HepG2 (cell line): ENCODE results near the gene RBM27. TPM values are rescaled to one million over a fixed set of nuclear protein-coding genes. Genes with fewer than 3 reads are reported as not detected.

Experiments
- EZH2 ChIP-seq: conservative IDR thresholded peaks from 2 replicates; pipeline ENCODE4 v1.6.1; 2012; ENCODE audit warnings: mild to moderate bottlenecking, low read depth, low read length, moderate library complexity
- HOXA5 ChIP-seq: sonication (generic); formaldehyde crosslinking; IDR thresholded peaks from 2 replicates; pipeline ENCODE4 v1.4.0; 2020; ENCODE audit warnings: missing genetic modification reagents
- KLF9 ChIP-seq: IDR thresholded peaks from 2 replicates; pipeline ENCODE4 v1.6.1; 2016; ENCODE audit warnings: low read depth
- MED8 ChIP-seq: sonication (generic); formaldehyde crosslinking; IDR thresholded peaks from 2 replicates; pipeline ENCODE4 v1.8.1; 2023; ENCODE audit warnings: mild to moderate bottlenecking, missing genetic modification reagents; ENCODE audit not compliant: insufficient replicate concordance
- MXD4 ChIP-seq: IDR thresholded peaks from 2 replicates; pipeline ENCODE4 v1.6.1; 2016; ENCODE audit warnings: mild to moderate bottlenecking, missing biosample characterization, missing genetic modification reagents
- NCOA5 ChIP-seq: sonication (generic); formaldehyde crosslinking; IDR thresholded peaks from 2 replicates; pipeline ENCODE4 v1.4.0; 2020; ENCODE audit warnings: missing genetic modification reagents
- RCOR2 ChIP-seq: IDR thresholded peaks from 2 replicates; pipeline ENCODE4 v1.6.1; 2016; ENCODE audit warnings: missing biosample characterization, missing genetic modification reagents
- RXRB ChIP-seq: IDR thresholded peaks from 2 replicates; pipeline ENCODE4 v1.6.1; 2016; ENCODE audit warnings: borderline replicate concordance, missing genetic modification reagents, missing compliant biosample characterization
- SMYD3 ChIP-seq: sonication (generic); formaldehyde crosslinking; IDR thresholded peaks from 2 replicates; pipeline ENCODE4 v1.8.1; 2023; ENCODE audit warnings: mild to moderate bottlenecking, missing genetic modification reagents
- SNAI1 ChIP-seq: sonication (generic); formaldehyde crosslinking; IDR thresholded peaks from 2 replicates; pipeline ENCODE4 v1.5.0; 2020; ENCODE audit warnings: mild to moderate bottlenecking, missing genetic modification reagents, borderline replicate concordance
- STAT5B ChIP-seq: sonication (generic); formaldehyde crosslinking; IDR thresholded peaks from 2 replicates; pipeline ENCODE4 v1.4.0; 2020; ENCODE audit warnings: missing genetic modification reagents
- TOE1 ChIP-seq: sonication (generic); formaldehyde crosslinking; IDR thresholded peaks from 2 replicates; pipeline ENCODE4 v1.4.0; 2020; ENCODE audit warnings: mild to moderate bottlenecking, missing genetic modification reagents
- ZBTB7A ChIP-seq: sonication (generic); formaldehyde crosslinking; IDR thresholded peaks from 2 replicates; pipeline ENCODE4 v1.8.0; 2022; ENCODE audit warnings: mild to moderate bottlenecking, missing genetic modification reagents
- ZFX ChIP-seq: sonication (generic); formaldehyde crosslinking; IDR thresholded peaks from 2 replicates; pipeline ENCODE4 v1.4.0; 2020; ENCODE audit warnings: mild to moderate bottlenecking, low read depth, missing genetic modification reagents, moderate library complexity
- ZNF326 ChIP-seq: sonication (generic); formaldehyde crosslinking; IDR thresholded peaks from 2 replicates; pipeline ENCODE4 v1.4.0; 2020; ENCODE audit warnings: missing genetic modification reagents, borderline replicate concordance
- ZNF569 ChIP-seq: sonication (generic); formaldehyde crosslinking; IDR thresholded peaks from 2 replicates; pipeline ENCODE4 v1.5.0; 2020; ENCODE audit warnings: mild to moderate bottlenecking, missing genetic modification reagents, moderate library complexity, borderline replicate concordance
- ZNF644 ChIP-seq: IDR thresholded peaks from 2 replicates; pipeline ENCODE4 v1.6.1; 2016; ENCODE audit warnings: low read depth
- ZNF772 ChIP-seq: sonication (generic); formaldehyde crosslinking; IDR thresholded peaks from 2 replicates; pipeline ENCODE4 v1.5.0; 2020; ENCODE audit warnings: mild to moderate bottlenecking, missing genetic modification reagents
- ZNF776 ChIP-seq: sonication (generic); formaldehyde crosslinking; IDR thresholded peaks from 2 replicates; pipeline ENCODE4 v1.4.0; 2020; ENCODE audit warnings: mild to moderate bottlenecking, missing genetic modification reagents
- ZSCAN22 ChIP-seq: sonication (generic); formaldehyde crosslinking; IDR thresholded peaks from 2 replicates; pipeline ENCODE4 v1.4.0; 2020; ENCODE audit warnings: mild to moderate bottlenecking, missing genetic modification reagents
- ZSCAN29 ChIP-seq: sonication (generic); formaldehyde crosslinking; conservative IDR thresholded peaks from 2 replicates; pipeline ENCODE4 v1.4.0; 2020; ENCODE audit warnings: mild to moderate bottlenecking, missing genetic modification reagents
- ZSCAN31 ChIP-seq: sonication (generic); formaldehyde crosslinking; IDR thresholded peaks from 2 replicates; pipeline ENCODE4 v1.5.0; 2020; ENCODE audit warnings: low read depth, mild to moderate bottlenecking, missing genetic modification reagents
- polyA plus RNA-seq, 8 experiments: library from polyadenylated mRNA; depleted of rRNA in 3 of 8; stranded (reverse) in 7 of 8; unstranded in 1 of 8; fragments of >200 nt; fragmentation: Illumina TruSeq in 4 of 8; extraction: Trizol in 4 of 8; gene quantifications; 2 replicates each; pipeline versions ENCODE4 v1.2.1 to v1.2.3, GENCODE V29; 2011 to 2016; ENCODE audit warnings: low read depth in 4 of 8, missing spikeins in 1 of 8, mixed read lengths in 1 of 8; ENCODE audit not compliant: insufficient read depth in 1 of 8
- total RNA-seq, 5 experiments: library from RNA; depleted of rRNA; stranded (reverse); fragments of >200 nt; fragmentation: Illumina TruSeq; extraction: Trizol; gene quantifications; 2 replicates each; pipeline ENCODE4 v1.2.3, GENCODE V29; 2016; ENCODE audit warnings: low read depth in 1 of 5
- TF ChIP-seq, protein P1 (sequence below): sonication (generic); formaldehyde crosslinking; IDR thresholded peaks from 2 replicates; pipeline ENCODE4 v1.4.0; 2020; ENCODE audit warnings: missing genetic modification reagents
- TF ChIP-seq, protein P2 (sequence below): sonication (generic); formaldehyde crosslinking; IDR thresholded peaks from 2 replicates; pipeline ENCODE4 v1.4.0; 2020; ENCODE audit warnings: mild to moderate bottlenecking, missing genetic modification reagents
- TF ChIP-seq, protein P3 (sequence below): IDR thresholded peaks from 2 replicates; pipeline ENCODE4 v1.6.1; 2012; ENCODE audit warnings: low read length, improper control_type of control experiment

RBM27 gene
- total and polyA plus RNA-seq, 2 of the 13 experiments (the other 11 are each of a cell fraction or from before 2014, with no cell fraction given) = 12.9 to 23.4 TPM

DNA sequence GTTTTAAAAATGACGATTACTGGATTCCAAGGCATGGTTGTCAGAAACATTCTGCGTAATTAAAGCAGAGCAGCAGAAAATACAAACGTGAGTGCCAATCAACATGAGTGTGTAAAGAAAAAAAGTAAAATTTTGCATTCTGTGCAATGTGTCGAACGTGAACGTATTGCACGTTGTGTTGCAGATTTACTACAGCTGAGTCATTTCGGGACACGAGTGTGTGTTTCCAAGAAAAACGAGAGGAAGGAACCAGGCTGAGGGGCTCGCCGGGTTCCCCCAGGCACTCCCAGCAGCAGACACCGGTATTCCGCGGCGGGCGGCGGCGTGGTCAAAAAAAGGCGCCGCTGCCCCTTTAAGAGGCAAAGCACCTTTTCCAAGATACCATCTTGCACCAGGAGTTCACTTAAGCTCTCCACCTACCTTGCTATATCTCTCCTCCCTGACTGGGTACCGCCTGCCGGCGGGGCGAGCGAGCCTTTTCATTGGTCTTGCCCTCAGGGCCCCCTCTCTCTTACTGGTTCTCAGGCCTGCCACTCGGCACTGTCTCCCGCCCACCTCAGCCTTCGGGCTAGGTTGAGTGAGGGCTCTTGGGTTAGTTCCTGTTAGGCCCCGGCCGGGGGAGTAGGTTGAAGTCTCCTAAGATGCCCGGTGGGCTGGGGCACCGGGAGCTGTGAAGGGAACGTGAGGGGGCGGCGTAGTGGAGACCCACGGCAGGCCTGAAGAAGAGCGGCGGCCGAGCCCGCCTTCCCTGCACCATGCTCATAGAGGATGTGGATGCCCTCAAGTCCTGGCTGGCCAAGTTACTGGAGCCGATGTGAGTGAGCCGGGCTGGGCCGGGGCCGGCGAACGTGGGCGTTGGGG is at the start of gene RBM27 (continued):
- TF ChIP-seq TOE1 (CRISPR knock-in tag) (peak; percentile 67; the same call in 1 of the 2 replicates), ZNF776 (no peak), ZNF644 (CRISPR knock-in tag) (peak; percentile 31), MED8 (CRISPR knock-in tag) (no peak), RCOR2 (CRISPR knock-in tag) (no peak), SMYD3 (no peak; the same call in 1 of the 2 replicates), MXD4 (peak; percentile 68), EZH2 (no peak), ZNF772 (no peak), NCOA5 (CRISPR knock-in tag) (no peak), ZNF326 (CRISPR knock-in tag) (no peak), STAT5B (CRISPR knock-in tag) (no peak), ZSCAN29 (CRISPR knock-in tag) (no peak), ZFX (CRISPR knock-in tag) (peak; percentile 96), SNAI1 (CRISPR knock-in tag) (no peak), ZSCAN22 (CRISPR knock-in tag) (no peak; the same call in 1 of the 2 replicates), ZBTB7A (CRISPR knock-in tag) (no peak), KLF9 (CRISPR knock-in tag) (no peak; the same call in 1 of the 2 replicates), ZNF569 (CRISPR knock-in tag) (no peak), RXRB (CRISPR knock-in tag) (no peak), ZSCAN31 (CRISPR knock-in tag) (no peak), HOXA5 (CRISPR knock-in tag) (peak; percentile 18; the same call in 1 of the 2 replicates)
- TF ChIP-seq, protein P1, sequence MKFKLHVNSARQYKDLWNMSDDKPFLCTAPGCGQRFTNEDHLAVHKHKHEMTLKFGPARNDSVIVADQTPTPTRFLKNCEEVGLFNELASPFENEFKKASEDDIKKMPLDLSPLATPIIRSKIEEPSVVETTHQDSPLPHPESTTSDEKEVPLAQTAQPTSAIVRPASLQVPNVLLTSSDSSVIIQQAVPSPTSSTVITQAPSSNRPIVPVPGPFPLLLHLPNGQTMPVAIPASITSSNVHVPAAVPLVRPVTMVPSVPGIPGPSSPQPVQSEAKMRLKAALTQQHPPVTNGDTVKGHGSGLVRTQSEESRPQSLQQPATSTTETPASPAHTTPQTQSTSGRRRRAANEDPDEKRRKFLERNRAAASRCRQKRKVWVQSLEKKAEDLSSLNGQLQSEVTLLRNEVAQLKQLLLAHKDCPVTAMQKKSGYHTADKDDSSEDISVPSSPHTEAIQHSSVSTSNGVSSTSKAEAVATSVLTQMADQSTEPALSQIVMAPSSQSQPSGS (CRISPR knock-in tag) = peak; percentile 44; the same call in 1 of the 2 replicates
- TF ChIP-seq, protein P2, sequence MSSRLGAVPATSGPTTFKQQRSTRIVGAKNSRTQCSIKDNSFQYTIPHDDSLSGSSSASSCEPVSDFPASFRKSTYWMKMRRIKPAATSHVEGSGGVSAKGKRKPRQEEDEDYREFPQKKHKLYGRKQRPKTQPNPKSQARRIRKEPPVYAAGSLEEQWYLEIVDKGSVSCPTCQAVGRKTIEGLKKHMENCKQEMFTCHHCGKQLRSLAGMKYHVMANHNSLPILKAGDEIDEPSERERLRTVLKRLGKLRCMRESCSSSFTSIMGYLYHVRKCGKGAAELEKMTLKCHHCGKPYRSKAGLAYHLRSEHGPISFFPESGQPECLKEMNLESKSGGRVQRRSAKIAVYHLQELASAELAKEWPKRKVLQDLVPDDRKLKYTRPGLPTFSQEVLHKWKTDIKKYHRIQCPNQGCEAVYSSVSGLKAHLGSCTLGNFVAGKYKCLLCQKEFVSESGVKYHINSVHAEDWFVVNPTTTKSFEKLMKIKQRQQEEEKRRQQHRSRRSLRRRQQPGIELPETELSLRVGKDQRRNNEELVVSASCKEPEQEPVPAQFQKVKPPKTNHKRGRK (CRISPR knock-in tag) = no peak
- TF ChIP-seq, protein P3, sequence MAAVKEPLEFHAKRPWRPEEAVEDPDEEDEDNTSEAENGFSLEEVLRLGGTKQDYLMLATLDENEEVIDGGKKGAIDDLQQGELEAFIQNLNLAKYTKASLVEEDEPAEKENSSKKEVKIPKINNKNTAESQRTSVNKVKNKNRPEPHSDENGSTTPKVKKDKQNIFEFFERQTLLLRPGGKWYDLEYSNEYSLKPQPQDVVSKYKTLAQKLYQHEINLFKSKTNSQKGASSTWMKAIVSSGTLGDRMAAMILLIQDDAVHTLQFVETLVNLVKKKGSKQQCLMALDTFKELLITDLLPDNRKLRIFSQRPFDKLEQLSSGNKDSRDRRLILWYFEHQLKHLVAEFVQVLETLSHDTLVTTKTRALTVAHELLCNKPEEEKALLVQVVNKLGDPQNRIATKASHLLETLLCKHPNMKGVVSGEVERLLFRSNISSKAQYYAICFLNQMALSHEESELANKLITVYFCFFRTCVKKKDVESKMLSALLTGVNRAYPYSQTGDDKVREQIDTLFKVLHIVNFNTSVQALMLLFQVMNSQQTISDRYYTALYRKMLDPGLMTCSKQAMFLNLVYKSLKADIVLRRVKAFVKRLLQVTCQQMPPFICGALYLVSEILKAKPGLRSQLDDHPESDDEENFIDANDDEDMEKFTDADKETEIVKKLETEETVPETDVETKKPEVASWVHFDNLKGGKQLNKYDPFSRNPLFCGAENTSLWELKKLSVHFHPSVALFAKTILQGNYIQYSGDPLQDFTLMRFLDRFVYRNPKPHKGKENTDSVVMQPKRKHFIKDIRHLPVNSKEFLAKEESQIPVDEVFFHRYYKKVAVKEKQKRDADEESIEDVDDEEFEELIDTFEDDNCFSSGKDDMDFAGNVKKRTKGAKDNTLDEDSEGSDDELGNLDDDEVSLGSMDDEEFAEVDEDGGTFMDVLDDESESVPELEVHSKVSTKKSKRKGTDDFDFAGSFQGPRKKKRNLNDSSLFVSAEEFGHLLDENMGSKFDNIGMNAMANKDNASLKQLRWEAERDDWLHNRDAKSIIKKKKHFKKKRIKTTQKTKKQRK = no peak; the same call in 1 of the 2 replicates
